HTR-8/SVneo (cell line): ENCODE data around the gene AKT2.
"Not testable (repeated sequence)": the region's sequence is repeated elsewhere in the genome, so short reads cannot be mapped to it uniquely, and the experiment has no call there.

ENCODE experiments used
- DNase-seq: peaks from one replicate; pipeline ENCODE4 v3.0.0; 2011; ENCODE audit warnings: low spot score, mixed read lengths; ENCODE audit not compliant: insufficient read length
- FAIRE-seq: peaks from 2 replicates; lab custom pipeline; 2011; peaks lifted over from hg19 to GRCh38; lab: Jason Lieb, UNC

Gene AKT2

GRCh38 chr19:40224342-40225150 lies 60.6 kb downstream of the AKT2 start:
- FAIRE-seq: no peak
- no peak for DNase-seq

GRCh38 chr19:40223135-40223822 lies 61.9 kb downstream of the AKT2 start:
- no peak for DNase-seq
- no peak for FAIRE-seq

- peak; percentile 96 for DNase-seq
- FAIRE-seq: no peak
These were observed 63.1 kb downstream of the AKT2 start for GRCh38 chr19:40221858-40222619.

GRCh38 chr19:40220674-40221073 lies 64.5 kb downstream of the AKT2 start:
- DNase-seq: no peak
- no peak for FAIRE-seq

GRCh38 chr19:40219721-40220276 lies 65.3 kb downstream of the AKT2 start:
- DNase-seq (peak; percentile 74), FAIRE-seq (peak; percentile 68)

- FAIRE-seq, DNase-seq: not testable (repeated sequence)
These were observed 66.1 kb downstream of the AKT2 start for GRCh38 chr19:40219029-40219428.

- FAIRE-seq: no peak
- no peak for DNase-seq
These were observed 66.9 kb downstream of the AKT2 start, which contains the start of gene TTC9B for GRCh38 chr19:40217934-40218890. TSS of gene TTC9B (minus strand) at chr19:40218384. CDS start at chr19:40218381, 3 bp downstream.

GRCh38 chr19:40217027-40217810 lies 67.9 kb downstream of the AKT2 start:
- DNase-seq: no peak

GRCh38 chr19:40216777-40217026 lies 68.4 kb downstream of the AKT2 start:
- FAIRE-seq (no peak), DNase-seq (no peak)

More at GRCh38 chr19:40217027-40217810, 67.9 kb downstream of the AKT2 start:
- FAIRE-seq: no peak

- FAIRE-seq: no peak
- no peak for DNase-seq
These were observed 69.0 kb downstream of the AKT2 start for GRCh38 chr19:40216013-40216776.

- FAIRE-seq (no peak), DNase-seq (no peak)
These were observed 70.2 kb downstream of the AKT2 start for GRCh38 chr19:40214936-40215335.

GRCh38 chr19:40213882-40214570 lies 71.1 kb downstream of the AKT2 start:
- FAIRE-seq: no peak

GRCh38 chr19:40213251-40213829 lies 71.8 kb downstream of the AKT2 start:
- no peak for DNase-seq
- FAIRE-seq: no peak

More at GRCh38 chr19:40213882-40214570, 71.1 kb downstream of the AKT2 start:
- DNase-seq: no peak

- no peak for DNase-seq
- FAIRE-seq: no peak
These were observed 74.3 kb downstream of the AKT2 start for GRCh38 chr19:40210889-40211288.

GRCh38 chr19:40208602-40209001 lies 76.5 kb downstream of the AKT2 start:
- FAIRE-seq: no peak
- no peak for DNase-seq

GRCh38 chr19:40205760-40206159 lies 79.4 kb downstream of the AKT2 start:
- DNase-seq (no peak), FAIRE-seq (no peak)

GRCh38 chr19:40204381-40204780 lies 80.8 kb downstream of the AKT2 start:
- FAIRE-seq (no peak), DNase-seq (no peak)
